NCI-H146 treated with DMSO at 0.1 percent for 48 hours (cell line): ENCODE data around the gene ZEB1.
"Not testable (repeated sequence)": the region's sequence is repeated elsewhere in the genome, so short reads cannot be mapped to it uniquely, and the experiment has no call there.

Source experiments
- DNase-seq: peaks from one replicate; lab custom pipeline; 2025; ENCODE audit not compliant: unreplicated experiment; lab: John Stamatoyannopoulos, UW

Gene ZEB1

DNA sequence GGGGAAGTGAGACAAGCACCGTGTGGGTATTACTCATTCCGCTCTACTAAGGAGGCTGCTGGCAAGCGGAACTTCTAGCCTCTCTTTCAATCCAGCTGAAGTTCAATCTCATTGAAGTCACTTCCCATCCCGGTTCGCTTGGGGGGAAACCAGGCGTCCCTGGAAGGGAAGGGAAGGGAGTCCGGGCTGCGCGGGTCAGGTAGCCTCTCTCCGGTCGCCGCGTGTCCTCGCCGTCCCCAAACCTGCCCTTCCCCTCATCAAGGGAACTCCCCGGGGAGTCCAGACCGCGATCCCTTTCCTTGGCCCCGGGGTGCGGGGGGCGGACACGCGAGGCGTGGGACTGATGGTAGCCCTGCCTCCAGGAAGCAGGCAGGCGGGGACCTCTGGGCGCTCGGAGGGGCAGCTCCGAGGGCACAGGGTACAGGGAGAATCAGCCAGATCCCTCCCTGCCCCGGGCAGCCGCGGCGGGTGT is 598 bp upstream of the ZEB1 start:
- no peak for DNase-seq

DNA sequence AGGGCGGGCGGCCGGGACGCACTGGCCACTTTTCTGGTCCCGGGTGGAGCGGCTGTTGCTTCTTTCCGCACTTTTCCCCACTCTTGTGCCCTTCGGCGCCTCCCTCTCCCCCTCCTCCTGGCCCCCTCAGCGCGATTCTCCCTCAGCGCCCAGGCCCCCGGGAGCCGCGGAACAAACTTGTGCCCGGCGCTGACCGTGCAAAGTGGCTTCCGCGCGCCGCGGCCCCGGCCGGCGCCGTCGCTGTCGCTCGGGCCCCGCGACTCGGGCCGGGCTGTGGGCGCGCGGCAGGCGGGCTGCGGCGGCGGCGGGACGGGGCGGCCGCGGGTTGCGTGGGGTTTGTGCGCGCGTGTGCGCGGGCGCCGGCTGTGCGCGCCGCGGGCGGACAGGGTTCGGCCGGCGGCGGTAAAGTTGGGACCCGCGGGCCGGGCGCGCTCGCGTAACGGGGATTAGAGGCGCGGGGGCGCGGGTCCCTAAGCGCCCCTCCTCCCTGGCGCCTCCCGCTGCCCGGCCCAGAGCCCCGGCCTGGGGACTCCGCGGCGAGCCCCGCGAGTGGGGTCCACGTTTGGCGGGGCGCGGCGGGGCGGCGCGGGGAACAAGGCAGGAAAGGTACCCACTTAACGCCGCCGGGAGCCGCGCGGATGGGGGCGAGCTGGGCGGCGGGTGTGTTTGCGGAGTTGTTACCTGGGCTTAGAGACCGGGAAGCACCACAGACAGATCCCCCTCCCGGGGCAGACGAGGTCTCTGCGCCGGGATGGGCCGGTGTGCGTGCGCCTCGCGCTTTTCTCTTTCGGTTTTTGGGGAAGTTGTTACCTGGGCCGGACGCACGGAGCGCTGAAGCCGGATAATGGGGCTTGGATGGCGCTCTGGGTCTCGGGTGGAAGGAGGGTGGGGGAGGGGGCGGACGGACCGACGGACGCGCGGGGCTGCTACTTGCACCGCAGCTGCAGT is 860 bp downstream of the ZEB1 start:
- DNase-seq: no peak

DNA sequence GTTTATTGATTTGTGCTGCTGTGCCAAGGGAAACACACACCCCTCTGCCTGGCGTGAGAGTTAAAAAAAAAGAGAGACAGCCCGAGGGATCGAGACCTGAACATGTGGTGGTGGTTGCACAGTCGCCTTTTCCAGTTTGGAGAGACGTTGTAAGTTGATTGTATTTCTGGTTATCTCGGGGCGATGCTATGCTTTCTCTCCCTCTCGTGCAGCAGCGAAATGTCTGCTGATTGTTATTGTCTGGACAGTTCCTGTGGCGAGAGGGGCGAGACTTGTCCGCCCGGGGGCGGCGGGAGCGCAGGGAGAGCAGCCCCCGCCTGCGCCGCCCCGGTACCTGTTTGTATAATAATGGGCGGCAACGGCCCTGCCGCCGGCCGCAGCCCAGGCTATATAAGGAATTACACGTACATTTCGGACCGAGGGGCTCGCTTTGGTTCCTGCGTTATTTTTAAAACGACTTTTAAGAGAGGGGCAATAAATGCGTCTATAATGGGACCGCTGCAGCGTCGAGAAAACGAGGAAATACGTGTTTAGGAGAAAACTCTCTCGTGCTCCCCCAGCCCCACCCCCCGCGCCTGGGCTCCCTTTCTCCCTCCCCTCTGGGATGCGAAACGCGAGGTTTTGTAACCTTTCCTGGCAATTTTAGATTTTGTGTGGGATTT is 1.7 kb downstream of the ZEB1 start:
- no peak for DNase-seq

DNA sequence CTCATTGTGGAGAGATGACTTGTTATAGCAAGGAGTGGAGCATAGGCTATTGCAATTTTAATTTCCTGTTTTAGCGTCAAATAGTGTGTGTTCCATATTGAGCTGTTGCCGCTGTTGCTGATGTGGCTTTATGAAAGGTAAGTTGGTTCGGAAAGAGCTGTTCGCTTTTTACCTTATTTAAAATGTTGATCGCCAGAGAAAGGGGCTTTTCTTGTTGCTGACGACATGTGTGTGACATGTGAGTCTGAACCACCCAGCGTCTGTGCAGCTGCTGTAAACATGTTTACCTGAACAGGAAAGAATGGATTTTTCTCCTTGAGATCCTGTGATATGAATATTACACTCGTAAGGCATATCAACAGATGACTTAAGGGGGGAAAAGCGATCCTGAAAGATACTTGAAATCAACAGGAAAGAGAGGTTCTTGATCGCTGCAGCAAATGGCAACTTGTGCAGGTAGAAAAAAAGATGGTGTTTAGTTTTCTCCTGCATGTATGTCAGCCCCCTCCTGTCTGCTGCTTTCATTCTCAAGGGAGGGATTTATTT is 2.5 kb downstream of the ZEB1 start:
- no peak for DNase-seq

GRCh38 chr10:31322647-31323046 is 3.6 kb downstream of the ZEB1 start:
- no peak for DNase-seq

- no peak for DNase-seq
These were observed 21.3 kb downstream of the ZEB1 start for GRCh38 chr10:31340343-31340742.

DNA sequence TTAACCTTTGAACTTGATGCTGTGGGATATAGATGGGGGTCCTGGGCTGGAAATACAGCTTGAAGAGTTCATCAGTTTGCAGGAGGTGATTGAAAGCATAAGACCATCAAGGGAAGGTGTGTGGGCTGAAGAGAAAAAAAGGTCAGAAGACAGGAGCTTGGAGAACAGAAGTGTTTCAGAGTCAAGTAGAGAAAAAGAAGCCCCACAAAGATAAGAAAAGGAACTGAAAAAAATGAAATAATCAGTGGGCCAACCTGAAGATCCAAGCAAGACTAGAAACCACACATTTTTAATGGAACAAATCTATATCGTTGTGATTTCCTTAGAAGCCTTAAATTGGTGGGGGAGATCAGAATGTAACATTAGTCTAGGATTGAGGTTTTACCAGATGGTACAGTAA is 22.5 kb downstream of the ZEB1 start:
- no peak for DNase-seq

DNA sequence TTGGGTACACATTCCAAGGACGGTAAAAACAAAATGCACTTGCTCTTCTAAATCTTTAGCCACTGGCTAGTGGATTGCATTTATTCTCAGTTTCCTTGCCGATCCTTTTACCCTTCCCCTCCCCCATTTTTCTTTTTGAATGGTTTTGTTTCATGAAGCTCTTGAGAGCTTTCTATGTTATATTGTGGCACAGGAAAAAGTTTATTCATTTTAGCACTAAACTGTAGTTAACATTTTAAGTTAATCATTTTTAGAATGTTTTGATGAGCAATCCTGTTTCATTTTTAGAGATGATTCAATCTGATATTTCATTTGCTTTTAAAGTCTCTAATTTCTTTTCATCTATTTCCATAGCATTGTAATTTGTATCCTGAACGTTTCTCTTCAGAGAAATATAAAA is 24.0 kb downstream of the ZEB1 start:
- DNase-seq: no peak

GRCh38 chr10:31343551-31343950 is 24.5 kb downstream of the ZEB1 start:
- DNase-seq: no peak

DNA sequence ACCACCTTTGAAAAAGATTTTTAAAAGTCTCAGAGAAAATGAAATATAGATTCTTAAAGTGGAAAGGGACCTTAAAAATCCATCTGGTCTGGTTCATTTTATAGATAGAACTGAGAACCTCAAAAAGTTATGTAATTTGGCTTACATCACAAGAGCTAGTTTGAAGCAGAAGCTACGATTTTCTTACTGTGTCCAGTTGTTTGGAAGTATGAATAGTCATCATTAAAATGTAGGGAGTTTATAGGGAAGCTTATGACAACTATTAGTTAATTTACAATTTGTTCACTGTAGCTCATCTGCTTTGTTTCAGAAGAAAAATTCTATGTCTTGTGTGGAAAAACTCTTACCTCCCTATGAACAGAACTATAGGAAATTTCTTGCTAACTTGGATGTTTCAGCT is 26.9 kb downstream of the ZEB1 start:
- DNase-seq: no peak

- DNase-seq: no peak
These were observed 27.9 kb downstream of the ZEB1 start for GRCh38 chr10:31346953-31347352.

- DNase-seq: no peak
These were observed 28.7 kb downstream of the ZEB1 start for GRCh38 chr10:31347705-31348104.

DNA sequence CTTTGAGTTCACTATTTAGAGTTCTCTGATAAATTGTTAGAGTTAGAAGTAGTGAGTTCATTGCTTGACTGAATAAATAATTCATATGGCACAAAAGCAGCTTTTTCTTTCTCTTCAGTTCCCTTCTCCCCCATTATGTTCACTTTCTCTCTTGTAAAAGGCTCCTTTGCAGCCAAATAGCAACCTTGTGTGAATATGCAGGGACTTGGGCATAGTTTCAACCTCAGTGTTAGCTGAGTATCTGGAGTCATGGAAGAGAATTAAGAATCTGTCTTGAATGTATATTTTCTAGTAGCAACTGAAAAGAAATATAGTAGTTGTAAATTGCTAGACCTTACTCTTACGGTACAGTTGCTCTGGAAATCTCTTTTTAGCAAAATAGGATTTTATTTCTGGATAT is 31.9 kb downstream of the ZEB1 start:
- no peak for DNase-seq

DNA sequence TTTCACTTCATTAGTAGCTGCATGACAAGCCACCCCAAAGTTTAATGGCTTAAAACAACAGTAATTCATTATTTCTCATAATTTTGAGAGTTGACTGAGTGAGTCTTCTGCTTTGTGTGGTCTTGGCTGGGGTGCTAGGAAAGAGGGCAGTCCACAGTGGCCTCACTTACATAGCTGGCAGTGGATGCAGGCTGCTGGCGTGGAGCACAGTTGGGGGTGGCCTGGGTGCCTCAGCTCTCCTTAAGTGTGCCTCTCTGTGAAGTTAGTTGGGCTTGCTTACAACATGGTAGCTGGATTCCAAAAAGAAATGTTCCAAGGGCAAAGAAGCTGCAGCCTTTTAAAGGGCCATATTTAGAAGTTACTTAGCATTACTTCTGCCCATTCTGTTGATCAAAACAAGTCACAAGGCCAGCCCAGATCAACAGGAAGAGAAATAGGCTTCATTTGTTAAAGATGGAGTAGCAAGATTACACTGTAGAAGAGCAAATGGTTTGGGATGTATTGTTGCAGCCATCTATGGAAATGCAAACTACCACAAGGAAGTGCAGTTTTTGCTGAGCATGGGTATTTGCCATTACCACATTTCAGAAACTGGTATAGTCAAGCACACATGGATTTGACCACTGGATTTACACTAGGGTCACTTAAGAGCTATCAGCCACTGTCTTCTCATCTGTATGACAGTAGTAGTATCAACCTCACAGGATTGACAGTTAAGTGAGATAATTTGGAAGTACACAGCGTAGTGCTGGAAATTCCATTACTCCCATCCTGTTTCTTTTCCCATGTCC is 33.6 kb downstream of the ZEB1 start:
- DNase-seq: no peak

- DNase-seq: no peak
These were observed 34.6 kb downstream of the ZEB1 start for GRCh38 chr10:31353574-31353973.

DNA sequence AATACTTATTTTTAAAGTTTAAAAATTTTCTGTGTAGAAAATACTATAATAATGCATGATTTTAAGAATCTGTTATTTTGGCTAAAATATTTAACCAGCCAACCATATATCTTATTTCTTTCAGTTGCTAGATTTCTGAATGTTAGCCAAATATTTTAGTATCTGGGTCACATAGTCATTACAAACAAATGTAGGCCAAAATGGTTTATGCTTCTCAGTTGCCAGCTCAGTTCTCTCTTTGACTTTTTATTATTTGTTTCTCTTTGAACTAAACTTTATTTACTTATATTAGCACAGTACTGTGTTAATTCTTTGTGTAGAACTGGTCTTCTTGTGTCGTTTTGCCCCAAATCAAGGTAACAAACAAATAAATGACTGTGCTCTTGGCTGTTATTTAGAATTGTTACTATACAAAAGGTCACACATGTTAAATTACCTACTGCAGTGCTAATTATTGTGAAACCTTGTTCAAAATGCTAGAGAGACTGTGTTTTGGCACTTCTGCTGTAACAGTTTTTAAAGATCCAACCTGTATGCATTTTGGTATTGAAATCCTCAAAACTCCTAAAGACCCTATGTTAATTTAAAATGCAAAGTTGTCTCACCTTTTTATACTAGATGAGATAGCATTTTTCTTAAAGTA is 39.8 kb downstream of the ZEB1 start:
- no peak for DNase-seq

GRCh38 chr10:31359979-31360378 is 41.0 kb downstream of the ZEB1 start:
- DNase-seq: no peak

DNA sequence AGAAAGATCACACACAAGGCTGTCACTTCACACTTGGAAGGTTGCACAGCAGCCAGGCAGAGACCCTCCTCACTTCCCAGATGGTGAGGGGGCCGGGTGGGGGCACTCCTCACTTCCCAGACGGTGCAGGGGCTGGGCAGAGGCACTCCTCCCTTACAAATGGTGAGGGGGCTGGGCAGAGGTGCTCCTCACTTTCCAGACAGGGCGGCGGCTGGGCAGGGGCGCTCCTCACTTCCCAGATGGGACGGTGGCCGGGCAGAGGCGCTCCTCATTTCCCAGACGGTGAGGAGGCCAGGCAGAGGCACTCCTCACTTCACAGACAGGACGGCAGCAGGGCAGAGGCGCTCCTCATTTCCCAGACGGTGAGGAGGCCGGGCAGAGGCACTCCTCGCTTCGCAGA is 42.5 kb downstream of the ZEB1 start:
- not testable (repeated sequence) for DNase-seq

GRCh38 chr10:31362023-31362641 is 43.1 kb downstream of the ZEB1 start:
- DNase-seq: no peak

DNA sequence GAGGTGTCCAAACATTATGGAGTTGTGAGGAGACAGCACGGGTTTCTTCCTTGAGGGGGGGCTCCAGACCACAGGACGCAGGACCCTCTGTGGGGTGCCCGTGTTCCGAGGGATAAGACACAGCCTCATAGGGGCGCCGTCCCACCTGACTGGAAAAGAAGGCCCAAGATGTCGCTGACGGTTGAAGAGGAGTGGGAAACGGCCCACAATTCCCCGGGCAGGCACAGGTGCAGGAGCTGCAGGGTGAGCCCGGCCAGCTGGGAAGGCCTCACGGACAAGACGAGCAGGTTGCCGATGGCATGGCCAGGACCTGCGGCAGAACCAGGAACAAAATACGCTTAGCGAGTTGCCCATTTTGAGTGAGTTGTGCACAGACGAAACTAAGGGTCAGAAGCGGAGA is 44.7 kb downstream of the ZEB1 start:
- DNase-seq: not testable (repeated sequence)
